HFF-Myc (cell line): ENCODE measurements around the gene SLC17A6.
A peak's percentile ranks its signal among the peaks of the same experiment; 100 is the strongest.

Experiments used
- DNase-seq: peaks from one replicate; pipeline ENCODE4 v3.0.0-alpha.2; 2011; ENCODE audit warnings: low read depth; ENCODE audit errors: extremely low read depth
- H3K4me3 ChIP-seq: replicated peaks from 2 replicates; pipeline ENCODE4 v1.5.1; 2011; ENCODE audit warnings: low read depth, mild to moderate bottlenecking, control low read depth, low read length
- TF ChIP-seq, protein P1 (sequence below): IDR thresholded peaks from 2 replicates; pipeline ENCODE4 v1.5.1; 2012; ENCODE audit warnings: mild to moderate bottlenecking, low read depth, low read length, control low read depth; ENCODE audit errors: missing control alignments

SLC17A6 gene

DNA sequence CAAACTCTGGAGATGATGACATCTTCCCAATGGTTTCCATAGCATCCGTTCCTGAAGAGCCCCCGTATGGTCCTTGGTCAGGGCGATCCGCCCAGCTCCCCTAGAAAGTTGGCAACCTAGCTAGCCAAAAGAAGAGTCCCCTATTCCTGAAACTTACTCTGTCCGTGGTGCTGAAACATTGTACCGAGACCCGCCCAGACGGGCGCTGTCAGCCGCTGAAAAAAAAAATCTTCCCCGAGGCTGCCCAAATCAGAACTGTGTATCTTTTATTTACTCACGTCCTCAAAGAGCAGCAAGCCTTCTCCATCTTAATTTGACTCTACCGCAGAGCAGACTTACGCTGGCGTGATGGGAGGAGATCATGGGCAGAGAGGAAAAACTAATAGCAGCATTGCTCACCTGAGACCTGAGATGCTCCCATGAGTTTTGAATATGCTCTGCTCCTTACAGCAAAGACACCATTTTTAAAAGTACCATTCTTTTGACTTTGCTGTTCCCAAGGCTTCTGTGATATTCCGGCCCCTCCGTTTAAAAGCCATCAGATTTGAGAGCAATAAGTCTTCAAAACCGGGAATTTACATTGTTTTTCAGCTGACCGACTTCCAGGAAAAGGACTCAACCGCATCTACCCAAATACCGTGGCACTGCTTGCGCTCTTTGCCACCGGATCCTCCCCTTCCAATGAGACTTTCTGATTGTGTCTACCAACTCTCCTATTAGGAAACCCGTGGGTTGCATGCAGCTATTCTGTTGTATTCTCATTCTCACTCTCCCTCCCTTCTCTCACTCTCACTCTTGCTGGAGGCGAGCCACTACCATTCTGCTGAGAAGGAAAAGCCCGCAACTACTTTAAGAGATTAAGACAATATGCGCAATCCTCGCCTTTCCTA is at the start of gene SLC17A6:
TSS of gene SLC17A6 (plus strand) at position 786 of the 890 bp plus-strand sequence. CDS start 153 bp downstream, outside the sequence.
- DNase-seq, result peak; percentile 24
- TF ChIP-seq, protein P1, sequence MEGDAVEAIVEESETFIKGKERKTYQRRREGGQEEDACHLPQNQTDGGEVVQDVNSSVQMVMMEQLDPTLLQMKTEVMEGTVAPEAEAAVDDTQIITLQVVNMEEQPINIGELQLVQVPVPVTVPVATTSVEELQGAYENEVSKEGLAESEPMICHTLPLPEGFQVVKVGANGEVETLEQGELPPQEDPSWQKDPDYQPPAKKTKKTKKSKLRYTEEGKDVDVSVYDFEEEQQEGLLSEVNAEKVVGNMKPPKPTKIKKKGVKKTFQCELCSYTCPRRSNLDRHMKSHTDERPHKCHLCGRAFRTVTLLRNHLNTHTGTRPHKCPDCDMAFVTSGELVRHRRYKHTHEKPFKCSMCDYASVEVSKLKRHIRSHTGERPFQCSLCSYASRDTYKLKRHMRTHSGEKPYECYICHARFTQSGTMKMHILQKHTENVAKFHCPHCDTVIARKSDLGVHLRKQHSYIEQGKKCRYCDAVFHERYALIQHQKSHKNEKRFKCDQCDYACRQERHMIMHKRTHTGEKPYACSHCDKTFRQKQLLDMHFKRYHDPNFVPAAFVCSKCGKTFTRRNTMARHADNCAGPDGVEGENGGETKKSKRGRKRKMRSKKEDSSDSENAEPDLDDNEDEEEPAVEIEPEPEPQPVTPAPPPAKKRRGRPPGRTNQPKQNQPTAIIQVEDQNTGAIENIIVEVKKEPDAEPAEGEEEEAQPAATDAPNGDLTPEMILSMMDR, result no peak
- no peak within 1 kb of the TSS for H3K4me3 ChIP-seq

DNA sequence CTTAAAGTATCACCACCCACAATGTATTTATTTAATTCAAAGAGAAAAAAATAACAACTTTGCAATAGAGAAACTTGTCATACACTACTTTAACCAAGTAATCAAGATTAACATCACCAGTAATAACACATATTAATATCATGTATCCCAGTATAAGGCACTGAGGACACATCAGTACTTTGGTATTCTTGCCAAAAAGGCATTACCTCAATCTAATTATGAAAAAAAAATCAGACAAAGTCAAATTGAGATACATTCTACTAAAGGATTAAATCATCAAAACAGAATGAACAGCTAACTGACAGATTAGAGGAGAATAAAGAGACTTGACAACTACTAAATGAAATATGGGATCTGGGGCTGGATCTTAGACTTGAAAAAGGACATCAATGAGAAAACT is 35.8 kb upstream of the SLC17A6 start:
- no peak overlapping the region for H3K4me3 ChIP-seq
- TF ChIP-seq, protein P1, result no peak
- DNase-seq, result no peak

DNA sequence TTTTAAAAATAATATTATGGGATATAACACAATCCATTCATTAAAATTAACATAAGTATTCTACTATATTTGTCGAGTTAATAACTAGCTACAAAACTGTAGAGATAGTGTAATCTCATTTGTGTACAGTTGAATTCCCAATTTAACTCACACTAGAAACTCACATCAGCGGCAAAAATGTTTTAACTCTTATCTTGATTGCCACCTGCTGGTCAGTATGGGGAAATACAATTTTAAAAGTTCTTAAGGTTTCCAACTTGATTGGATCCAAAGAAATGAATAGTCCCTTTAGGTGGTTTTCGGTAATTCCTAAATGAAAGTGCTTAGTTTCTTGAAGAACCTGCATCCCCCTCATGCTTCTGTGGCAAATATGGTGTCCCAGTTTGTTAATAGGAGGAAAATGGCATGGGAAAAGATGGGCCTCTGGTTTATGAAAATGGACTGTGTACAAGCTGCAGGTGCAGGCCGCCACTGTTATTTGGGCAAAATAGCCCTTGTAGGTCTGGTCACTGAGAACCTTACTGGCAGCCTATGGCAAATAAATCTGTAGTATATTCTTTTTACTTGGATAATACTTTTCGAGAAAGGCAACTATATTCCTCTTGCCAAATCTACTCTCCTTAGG is 33.7 kb upstream of the SLC17A6 start:
- no peak overlapping the region for H3K4me3 ChIP-seq
- TF ChIP-seq, protein P1, result peak; percentile 47
- peak; percentile 3 for DNase-seq

DNA sequence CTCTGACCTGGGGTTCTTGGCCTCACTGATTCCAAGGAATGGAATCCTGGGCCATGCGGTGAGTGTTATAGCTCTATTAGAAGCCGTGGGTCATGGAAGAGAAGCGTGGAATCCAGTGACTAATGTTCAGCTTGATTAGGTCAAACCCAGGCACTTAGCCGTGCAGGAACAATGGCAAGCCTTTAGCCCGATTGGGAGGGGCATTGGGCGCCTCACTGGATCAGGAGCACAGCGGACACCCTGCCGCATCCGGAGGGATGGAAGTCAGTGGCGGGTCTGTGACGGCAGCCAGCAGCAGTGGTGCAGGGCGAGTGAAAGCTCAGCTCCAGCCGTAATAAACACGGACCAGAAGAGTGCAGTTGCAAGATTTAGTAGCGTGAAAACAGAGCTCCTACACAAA is 20.5 kb upstream of the SLC17A6 start:
- DNase-seq, result no peak
- TF ChIP-seq, protein P1, result no peak
- H3K4me3 ChIP-seq, result no peak overlapping the region

DNA sequence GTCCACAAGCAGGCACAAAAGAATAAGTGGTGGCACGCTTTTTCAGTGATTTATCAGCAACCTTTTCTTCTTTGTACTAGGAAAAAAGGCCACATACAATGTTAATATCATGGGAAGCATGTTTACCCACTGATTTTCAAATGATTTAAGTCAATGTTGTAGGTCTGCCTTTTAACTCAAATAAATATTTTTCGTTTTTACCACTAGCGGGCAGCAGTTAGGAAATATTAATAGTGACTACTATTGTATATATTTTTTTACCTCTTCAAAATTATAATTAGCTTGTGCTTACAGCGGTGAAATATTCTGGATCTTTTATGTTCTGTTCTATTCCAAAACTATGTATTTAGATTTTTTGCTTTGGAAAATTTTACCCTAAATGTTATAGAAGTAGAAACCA is 6.4 kb upstream of the SLC17A6 start:
- H3K4me3 ChIP-seq, result no peak overlapping the region
- TF ChIP-seq, protein P1, result no peak
- DNase-seq, result no peak

DNA sequence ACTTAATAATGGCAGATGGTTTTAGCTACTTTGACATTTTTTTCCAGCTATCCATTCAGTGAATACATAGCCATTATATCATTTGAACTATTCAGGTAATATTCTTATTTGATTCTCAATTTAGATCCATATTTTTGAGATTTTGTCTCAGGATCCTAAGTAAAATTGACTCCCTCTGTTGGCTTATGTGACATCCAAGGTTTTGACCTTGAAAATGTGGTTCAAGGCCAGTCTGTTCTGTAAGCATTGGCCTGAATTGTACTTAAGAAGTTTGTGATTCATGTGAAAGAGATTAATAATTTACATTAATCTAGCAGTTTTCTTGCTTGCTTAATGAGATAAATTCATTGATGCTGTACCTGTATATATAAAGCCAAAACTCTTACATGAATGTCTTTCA is 1.6 kb upstream of the SLC17A6 start:
- H3K4me3 ChIP-seq, result no peak overlapping the region
- TF ChIP-seq, protein P1, result no peak
- no peak for DNase-seq
